GM19372 (cell line): ENCODE results near the gene ELOVL4.

Experiments used
- ATAC-seq: cut with Tn5 transposase; IDR thresholded peaks from one replicate; pipeline ENCODE4 v1.9.1; 2021; ENCODE audit warnings: mild to moderate bottlenecking, low read depth, moderate library complexity; ENCODE audit not compliant: unreplicated experiment

The ELOVL4 gene

DNA sequence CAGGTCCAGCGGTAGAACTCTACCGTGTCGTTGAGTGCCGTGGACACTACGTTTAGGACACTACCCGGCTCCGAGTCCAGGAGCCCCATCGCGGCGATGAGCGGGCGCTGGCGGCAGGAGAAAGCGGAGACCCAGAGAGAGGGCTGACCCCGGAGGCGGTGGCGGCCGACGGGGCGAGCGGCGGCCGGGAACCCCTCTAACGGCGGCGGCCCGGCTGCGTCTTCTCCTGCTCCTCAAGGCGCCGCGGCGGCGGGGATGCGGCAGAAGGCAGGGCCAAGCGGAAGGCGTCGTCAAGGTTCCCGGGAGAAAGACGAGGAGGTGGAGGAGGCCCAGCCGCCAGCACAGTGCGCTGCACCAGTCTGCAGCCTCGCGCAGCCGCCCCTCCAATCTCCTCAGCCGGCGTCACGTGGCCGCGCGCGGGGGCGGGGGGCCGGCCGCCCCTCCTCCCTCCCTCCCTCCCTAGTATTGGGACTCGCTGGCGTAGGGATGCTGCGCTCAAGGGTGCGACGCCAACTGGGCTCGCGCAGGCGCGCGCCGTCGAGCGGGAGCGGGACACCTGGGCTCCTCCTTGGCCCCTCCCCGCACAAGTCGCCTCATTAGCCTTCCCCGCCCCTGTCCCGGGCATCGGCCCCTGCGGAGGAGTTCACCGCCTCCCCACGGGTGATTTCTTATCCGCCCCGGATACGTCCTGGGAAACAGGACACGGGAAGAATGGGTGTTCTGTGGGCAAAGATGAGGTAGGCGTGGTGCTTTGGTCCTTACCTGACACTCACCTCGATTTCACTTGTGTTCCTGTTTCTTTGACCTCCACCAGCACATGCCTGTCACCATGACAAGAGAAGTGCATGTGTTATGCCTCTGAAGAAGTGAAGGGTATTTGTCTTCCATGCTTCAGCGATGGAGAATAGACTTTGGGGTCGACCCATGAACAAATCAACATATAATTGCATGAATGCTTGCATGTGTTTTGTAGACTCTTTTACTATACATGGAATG lies at the start of gene ELOVL4:
Gene ELOVL4, minus strand, starts transcription at position 363 of the 996 bp plus-strand sequence. Its CDS starts 274 bp downstream, at position 89.
- ATAC-seq = peak; percentile 46

- ATAC-seq = no peak
Measured at GRCh38 chr6:79993911-79994309, 46.6 kb upstream of the ELOVL4 start.

DNA sequence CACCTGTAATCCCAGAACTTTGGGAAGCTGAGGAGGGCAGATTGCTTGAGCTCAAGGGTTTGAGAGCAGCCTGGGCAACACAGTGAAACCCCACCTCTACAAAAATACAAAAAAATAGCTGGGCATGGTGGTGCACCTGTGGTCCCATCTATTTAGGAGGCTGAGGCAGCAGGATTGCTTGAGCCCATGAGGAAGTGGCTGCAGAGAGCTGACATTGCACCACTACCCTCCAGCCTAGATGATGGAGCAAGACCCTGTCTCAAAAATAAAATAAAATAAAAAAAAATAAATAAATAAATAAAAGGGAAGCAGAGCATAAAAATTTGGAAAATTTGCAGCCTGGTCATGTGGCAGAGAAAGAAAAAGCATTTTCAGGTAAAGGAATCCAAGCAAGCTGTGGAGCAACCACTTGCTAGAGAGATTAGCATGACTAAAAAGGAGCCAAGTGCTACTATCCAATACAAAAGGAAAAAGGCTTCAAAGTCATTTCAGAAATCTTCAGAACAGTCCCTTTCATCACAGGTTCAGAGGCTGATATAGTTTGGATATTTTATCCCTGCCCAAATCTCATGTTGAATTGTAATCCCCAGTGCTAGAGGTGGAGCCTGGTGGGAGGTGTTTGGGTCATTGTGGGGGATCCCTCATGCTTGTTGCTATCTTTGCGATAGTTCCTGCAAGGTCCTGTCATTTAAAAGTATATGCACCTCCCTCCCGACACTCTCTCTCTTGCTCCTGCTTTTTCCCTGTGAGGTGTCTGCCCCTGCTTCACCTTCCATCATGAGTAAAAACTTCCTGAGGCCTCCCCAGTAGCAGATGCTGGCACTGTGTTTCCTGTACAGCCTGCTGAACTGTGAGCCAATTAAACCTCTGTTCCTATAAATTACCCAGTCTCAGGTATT lies 45.9 kb upstream of the ELOVL4 start:
- no peak for ATAC-seq

DNA sequence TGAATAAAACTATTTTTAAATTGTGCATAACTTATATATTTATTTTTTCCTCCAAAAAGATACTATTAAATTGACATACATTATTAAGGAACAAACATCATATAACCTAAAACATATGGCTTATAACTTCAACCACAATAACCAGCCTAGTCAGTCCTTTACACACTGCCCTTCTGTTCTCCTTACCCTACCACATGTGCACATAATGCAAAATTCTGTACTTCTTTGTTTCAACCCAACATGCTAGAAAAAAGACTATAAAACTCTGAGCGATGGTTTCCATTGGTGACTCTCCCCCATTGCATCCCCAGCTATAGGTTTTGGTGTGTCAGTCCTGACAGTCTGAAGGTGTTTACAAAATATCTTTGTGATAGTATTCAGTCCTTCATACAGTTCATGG lies 42.3 kb upstream of the ELOVL4 start:
- ATAC-seq = no peak

- no peak for ATAC-seq
Measured at GRCh38 chr6:79985128-79985527, 37.8 kb upstream of the ELOVL4 start.

- ATAC-seq = no peak
Measured at GRCh38 chr6:79984261-79984660, 36.9 kb upstream of the ELOVL4 start.

DNA sequence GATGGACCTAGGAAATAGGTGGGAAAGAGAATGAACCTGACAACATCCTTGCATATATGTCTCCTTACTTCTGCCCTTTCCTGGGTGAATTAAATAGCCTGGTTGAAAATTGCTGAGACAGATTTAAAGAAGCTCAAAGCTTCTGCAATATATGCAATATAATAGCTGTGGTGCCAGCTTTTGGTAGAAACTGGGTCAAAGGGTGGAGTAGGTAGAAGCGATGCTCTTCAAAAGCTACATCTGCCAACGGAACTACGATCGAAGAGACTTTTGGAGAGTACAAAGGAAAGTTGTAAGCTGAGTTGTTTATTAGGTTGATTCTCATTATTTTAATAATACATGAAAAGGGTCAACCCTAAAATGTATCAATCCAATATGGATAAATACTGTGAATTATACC lies 34.3 kb upstream of the ELOVL4 start:
- no peak for ATAC-seq

DNA sequence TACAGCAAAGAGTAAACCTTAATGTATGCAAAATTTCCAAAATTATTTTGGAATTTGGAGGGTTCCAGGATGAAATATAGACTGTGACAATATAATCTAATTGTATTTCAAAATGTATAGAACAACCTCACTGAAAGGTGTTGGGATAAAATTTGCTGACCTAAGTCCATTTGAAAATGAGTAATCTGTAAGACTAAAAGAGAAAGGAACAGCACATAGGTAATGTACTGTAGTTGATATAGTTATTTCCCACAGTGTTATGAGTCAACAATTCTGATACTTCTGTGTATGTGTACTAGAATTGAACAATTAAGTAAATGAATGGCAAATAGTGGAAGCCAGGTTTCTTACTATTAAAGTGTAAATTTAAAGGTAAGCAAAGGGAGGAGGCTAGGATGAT lies 23.8 kb upstream of the ELOVL4 start:
- no peak for ATAC-seq

DNA sequence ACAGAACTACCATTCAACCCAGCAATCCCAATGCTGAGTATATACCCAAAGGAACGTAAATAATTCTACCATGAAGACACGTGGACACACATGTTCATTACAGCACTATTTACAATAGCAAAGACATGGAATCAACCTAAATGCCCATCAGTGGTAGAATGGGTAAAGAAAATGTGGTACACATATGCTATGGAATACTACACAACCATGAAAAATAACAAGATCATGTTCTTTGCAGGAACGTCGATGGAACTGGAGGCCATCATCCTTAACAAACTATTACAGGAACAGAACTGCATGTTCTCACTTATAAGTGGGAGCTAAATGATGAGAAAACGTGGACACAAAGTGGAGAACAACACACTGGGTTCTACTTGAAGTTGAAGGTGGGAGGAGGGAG lies 22.4 kb upstream of the ELOVL4 start:
- no peak for ATAC-seq

DNA sequence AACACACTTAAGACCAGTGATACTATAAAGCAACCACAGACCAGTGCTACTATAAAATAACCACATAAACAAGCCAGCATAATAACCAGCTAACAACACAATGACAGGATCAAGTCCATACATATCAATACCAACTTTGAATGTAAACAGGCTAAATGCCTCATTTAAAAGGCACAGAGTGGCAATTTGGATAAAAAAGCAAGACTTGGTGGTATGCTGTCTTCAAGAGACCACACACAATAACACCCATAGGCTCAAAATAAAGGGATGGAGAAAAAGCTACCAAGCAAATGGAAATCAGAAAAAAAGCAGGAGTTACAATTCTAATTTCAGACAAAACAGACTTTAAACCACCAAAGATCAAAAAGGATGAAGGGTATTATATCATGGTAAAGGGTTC lies 19.8 kb upstream of the ELOVL4 start:
- no peak for ATAC-seq

- no peak for ATAC-seq
Measured at GRCh38 chr6:79964607-79965081, 17.3 kb upstream of the ELOVL4 start.

DNA sequence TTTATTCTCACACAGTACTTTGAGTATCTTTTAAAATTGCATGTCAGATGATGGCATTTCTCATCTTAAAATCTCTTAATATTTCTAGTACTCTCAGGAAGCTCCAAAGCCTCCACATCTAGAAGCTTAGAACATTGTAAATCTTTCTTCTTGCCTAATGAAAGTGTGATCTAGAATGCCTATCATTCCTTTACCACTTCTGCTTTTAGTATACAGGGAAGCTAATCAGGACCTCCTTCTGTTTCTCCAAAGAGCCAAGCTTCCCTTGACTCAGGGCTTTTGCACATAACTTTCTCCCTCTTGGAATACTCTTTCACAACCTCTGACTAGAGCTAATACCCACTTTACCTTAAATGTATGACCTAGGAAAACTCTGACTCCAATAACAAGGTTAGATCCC lies 7.5 kb upstream of the ELOVL4 start:
- no peak for ATAC-seq

- ATAC-seq = peak; percentile 47
Measured at GRCh38 chr6:79949233-79949632, 1.9 kb upstream of the ELOVL4 start.

DNA sequence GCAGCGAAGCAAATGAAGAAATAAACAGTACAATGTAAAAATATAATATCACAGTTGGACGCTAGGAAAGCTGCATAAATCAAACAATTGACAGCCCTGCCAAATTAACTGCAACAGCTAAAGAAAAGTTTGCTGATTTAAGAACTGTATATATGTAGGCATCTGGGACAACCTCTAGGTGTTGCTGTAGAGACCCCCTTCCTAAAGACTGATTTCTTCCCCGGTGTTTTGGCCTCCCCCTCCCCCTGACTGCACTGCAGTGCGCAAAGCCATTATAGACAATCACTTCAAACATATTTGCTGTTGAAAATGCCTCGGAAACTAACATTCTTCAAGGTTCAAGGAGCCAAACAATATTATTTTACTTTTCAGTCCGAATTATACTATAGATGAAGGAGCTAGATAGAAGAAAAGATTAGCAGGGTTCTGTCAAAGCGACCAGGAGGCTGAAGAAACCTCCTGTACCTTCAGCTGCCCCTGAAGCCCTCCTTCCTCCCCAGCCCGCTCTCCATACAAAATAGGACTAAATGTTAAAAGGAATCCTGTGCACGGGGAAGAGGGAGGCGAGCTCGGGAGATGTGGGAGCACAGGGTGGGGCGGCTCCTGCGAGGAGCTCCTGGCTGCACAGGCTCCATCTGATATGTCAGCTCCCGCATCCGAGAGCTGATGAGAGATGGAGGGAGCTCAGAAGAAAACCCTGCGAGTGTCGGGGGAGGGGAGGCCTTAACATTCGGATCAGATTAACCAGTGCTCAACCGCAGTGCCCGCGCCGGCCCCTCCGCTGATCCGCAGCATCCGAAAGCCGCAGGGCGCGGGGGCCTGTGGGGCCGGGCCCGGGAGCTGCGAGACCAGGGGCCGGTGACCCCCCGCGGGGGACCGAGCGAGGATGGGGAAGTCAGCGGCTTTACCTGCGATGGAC lies 822 bp downstream of the ELOVL4 start:
- peak; percentile 10 for ATAC-seq

- no peak for ATAC-seq
Measured at GRCh38 chr6:79943133-79943532, 4.2 kb downstream of the ELOVL4 start.

- no peak for ATAC-seq
Measured at GRCh38 chr6:79941489-79942151, 5.7 kb downstream of the ELOVL4 start.

GRCh38 chr6:79928478-79928998 lies 18.8 kb downstream of the ELOVL4 start:
- no peak for ATAC-seq

- no peak for ATAC-seq
Measured at GRCh38 chr6:79927758-79928157, 19.6 kb downstream of the ELOVL4 start.

GRCh38 chr6:79923270-79923669 lies 24.1 kb downstream of the ELOVL4 start:
- no peak for ATAC-seq
